ENCODE data around the gene GRIK1. TPM values are rescaled to one million over a fixed set of nuclear protein-coding genes. Genes with fewer than 3 reads are reported as not detected.

GRIK1 gene
- total RNA-seq, 1 donor from 2014 or later: 3.2 TPM

- H3K4me1 ChIP-seq: no peaks in the 10 kb centered on the region
- H3K27me3 ChIP-seq: no peaks in the 10 kb centered on the region
- intact Hi-C loops (cut with DNase I): loop anchor here (5.0 kb wide), 1 partner anchor 379 kb away; no protein-coding TSS in a partner anchor
- no peak overlapping the region for H3K4me3 ChIP-seq
- no peak for TF ChIP-seq POLR2A (IDR thresholded peaks at IDR 0.05)
- TF ChIP-seq POLR2AphosphoS5 (IDR thresholded peaks at IDR 0.05; ENCODE audit: insufficient read depth in 1 of 2, low read depth in 1 of 2): no peak
- no peak for TF ChIP-seq CTCF (IDR thresholded peaks at IDR 0.05)
- H3K9me3 ChIP-seq: no peaks in the 10 kb centered on the region
- DNase-seq (ENCODE audit: extremely low spot score in 2 of 2): no peak
- H3K36me3 ChIP-seq: no peaks in the 10 kb centered on the region
- H3K27ac ChIP-seq: no peak overlapping the region
Observed at GRCh38 chr21:29625990-29626389, 313.8 kb downstream of the GRIK1 start.

- no peak overlapping the region for H3K4me3 ChIP-seq
- H3K36me3 ChIP-seq: no peaks in the 10 kb centered on the region
- no peak for TF ChIP-seq POLR2A (IDR thresholded peaks at IDR 0.05)
- TF ChIP-seq POLR2AphosphoS5 (IDR thresholded peaks at IDR 0.05; ENCODE audit: insufficient read depth in 1 of 2, low read depth in 1 of 2): no peak
- TF ChIP-seq CTCF (IDR thresholded peaks at IDR 0.05): no peak
- DNase-seq (ENCODE audit: extremely low spot score in 2 of 2): no peak
- intact Hi-C loops (cut with DNase I): loop anchor here (5.0 kb wide), 1 partner anchor 377 kb away; no protein-coding TSS in a partner anchor
- H3K27ac ChIP-seq: no peak overlapping the region
- no peaks in the 10 kb centered on the region for H3K4me1 ChIP-seq
- H3K9me3 ChIP-seq: no peaks in the 10 kb centered on the region
- no peaks in the 10 kb centered on the region for H3K27me3 ChIP-seq
Observed at GRCh38 chr21:29624776-29625175, 315.0 kb downstream of the GRIK1 start.

GRCh38 chr21:29621525-29621924 lies 318.3 kb downstream of the GRIK1 start:
- Histone ChIP-seq H3K4me3 (no peak overlapping the region), H3K9me3 (no peaks in the 10 kb centered on the region), H3K27ac (no peak overlapping the region), H3K36me3 (no peaks in the 10 kb centered on the region), H3K27me3 (no peaks in the 10 kb centered on the region), H3K4me1 (no peaks in the 10 kb centered on the region)
- intact Hi-C loops (cut with DNase I): no loop called here
- TF ChIP-seq POLR2AphosphoS5 (IDR thresholded peaks at IDR 0.05; ENCODE audit: insufficient read depth in 1 of 2, low read depth in 1 of 2): no peak
- no peak for TF ChIP-seq CTCF (IDR thresholded peaks at IDR 0.05)
- no peak for TF ChIP-seq POLR2A (IDR thresholded peaks at IDR 0.05)
- no peak for DNase-seq (ENCODE audit: extremely low spot score in 2 of 2)

GRCh38 chr21:29616209-29616751 lies 323.5 kb downstream of the GRIK1 start:
- no peak overlapping the region for H3K4me3 ChIP-seq
- H3K4me1 ChIP-seq: no peaks in the 10 kb centered on the region
- no peak overlapping the region for H3K27ac ChIP-seq
- H3K36me3 ChIP-seq: no peaks in the 10 kb centered on the region
- no peak for TF ChIP-seq POLR2A (IDR thresholded peaks at IDR 0.05)
- no peak for TF ChIP-seq CTCF (IDR thresholded peaks at IDR 0.05)
- TF ChIP-seq POLR2AphosphoS5 (IDR thresholded peaks at IDR 0.05; ENCODE audit: insufficient read depth in 1 of 2, low read depth in 1 of 2): no peak
- DNase-seq (ENCODE audit: extremely low spot score in 2 of 2): no peak
- H3K9me3 ChIP-seq: no peaks in the 10 kb centered on the region
- no peaks in the 10 kb centered on the region for H3K27me3 ChIP-seq
- intact Hi-C loops (cut with DNase I): no loop called here

- TF ChIP-seq POLR2AphosphoS5 (IDR thresholded peaks at IDR 0.05; ENCODE audit: insufficient read depth in 1 of 2, low read depth in 1 of 2): no peak
- TF ChIP-seq CTCF (IDR thresholded peaks at IDR 0.05): no peak
- TF ChIP-seq POLR2A (IDR thresholded peaks at IDR 0.05): no peak
- no peaks in the 10 kb centered on the region for H3K9me3 ChIP-seq
- intact Hi-C loops (cut with DNase I): no loop called here
- no peak overlapping the region for H3K27ac ChIP-seq
- no peaks in the 10 kb centered on the region for H3K36me3 ChIP-seq
- no peak overlapping the region for H3K4me3 ChIP-seq
- no peaks in the 10 kb centered on the region for H3K27me3 ChIP-seq
- DNase-seq (ENCODE audit: extremely low spot score in 2 of 2): no peak
- H3K4me1 ChIP-seq: no peaks in the 10 kb centered on the region
Observed at GRCh38 chr21:29613877-29614276, 325.9 kb downstream of the GRIK1 start.

All from vagina (tissue), 2 donors.